NOMO-1 treated with dmso at 0.1 percent for 144 hours (cell line): ENCODE results near the gene MYLK3.
"Not testable (repeated sequence)": the region's sequence is repeated elsewhere in the genome, so short reads cannot be mapped to it uniquely, and the experiment has no call there.

Source experiments
- DNase-seq: peaks from one replicate; lab custom pipeline; 2025; ENCODE audit not compliant: unreplicated experiment; lab: John Stamatoyannopoulos, UW

The MYLK3 gene

DNA sequence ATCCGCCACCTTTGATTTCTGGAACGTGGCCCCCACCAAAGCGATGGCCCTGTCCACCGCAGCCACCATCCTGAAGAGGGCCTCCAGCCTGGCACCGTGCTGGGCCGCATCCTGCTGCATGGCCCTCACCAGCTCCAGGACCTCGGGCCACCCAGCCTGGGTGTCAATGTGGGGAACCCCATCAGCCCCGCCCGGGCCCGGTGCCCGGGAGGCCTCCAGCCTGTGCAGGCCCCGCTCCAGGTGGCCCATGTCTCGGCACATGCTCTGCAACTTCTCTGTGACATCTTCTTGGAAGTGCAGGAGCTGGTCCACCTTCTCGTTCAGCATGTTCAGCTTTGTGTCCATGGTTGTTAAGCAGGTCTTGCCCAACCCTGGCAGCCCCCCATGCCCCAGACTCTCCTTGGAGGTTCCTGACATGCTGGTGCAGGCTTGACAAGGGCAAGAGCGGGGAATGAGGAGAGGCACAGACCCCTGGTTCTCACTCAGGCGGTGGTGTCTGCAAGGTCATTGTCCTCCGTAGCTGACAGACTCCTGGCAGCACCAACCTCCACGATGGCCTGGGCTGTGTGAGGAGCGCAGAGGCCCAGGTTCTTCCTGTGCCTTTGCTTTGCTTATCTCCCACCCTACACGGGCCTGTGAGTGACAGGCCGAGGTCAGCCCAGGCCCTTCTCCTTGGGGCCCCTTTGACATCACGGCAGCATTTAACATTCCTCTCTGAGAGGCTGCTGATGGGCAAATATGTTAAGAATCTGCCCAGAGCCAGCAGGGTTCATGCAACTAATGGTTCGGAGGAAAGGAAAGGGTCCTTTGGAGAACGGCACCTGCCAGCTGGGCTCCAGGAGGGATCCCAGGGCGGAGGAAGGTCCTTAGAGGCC lies at the start of gene MYLK3:
Gene MYLK3 (minus strand): TSS at position 568 of the 875 bp plus-strand sequence. CDS start 151 bp downstream, at position 417.
- no peak for DNase-seq

- no peak for DNase-seq
Measured at GRCh38 chr16:46797501-46797900, 49.4 kb upstream of the MYLK3 start.

DNA sequence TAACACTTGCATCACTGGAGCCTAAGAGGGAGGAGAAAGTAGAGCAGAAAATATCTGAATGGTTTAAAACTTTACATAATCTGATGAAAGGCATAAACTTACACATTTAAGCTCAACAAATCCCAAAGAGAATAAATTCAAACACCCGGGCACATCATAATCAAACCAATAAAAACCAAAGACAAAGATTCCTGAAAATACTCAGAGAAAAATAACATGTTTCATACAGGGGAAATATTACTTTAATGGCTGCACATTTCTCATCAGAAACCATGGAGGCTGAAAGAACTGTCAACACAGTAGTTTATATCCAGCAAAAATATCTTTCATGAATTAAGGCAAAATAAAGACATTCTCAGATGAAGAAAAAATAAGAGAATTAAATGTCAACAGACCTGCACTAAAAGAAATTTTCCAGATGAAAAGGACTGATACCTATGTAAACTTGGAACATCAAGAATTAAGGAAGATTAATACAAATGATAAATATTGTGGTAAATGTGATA lies 48.7 kb upstream of the MYLK3 start:
- DNase-seq: no peak

- DNase-seq: no peak
Measured at GRCh38 chr16:46793841-46794240, 45.7 kb upstream of the MYLK3 start.

DNA sequence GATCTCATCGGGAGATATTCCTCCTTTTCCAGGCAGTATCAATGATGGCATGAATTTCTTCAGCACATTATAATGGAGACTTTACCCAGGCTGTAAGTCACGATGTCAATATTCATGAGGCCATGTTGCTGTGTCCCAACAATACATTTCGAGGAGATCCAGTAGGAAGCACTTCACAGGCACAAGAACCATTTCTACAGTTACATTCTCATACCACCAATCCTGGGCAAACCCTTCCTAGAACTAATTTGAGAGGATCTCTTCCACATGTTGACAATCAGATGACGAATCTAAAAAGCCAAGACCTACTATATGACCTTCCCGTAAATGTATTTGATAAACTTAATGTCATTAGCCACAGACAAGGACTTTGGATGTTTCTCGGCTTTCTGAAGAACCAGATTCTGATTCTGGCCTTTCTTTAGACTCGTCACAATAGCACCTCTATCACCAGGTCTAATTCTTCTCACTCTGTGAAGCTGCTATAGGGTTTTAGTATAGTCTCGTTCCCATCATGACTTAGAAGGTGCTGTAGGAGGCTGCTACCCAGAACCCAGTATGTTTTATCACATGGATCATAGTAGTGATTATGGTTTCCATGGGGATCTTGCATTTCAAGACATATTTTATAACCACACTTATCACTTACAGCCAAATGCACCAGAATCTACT lies 42.6 kb upstream of the MYLK3 start:
- DNase-seq: no peak

DNA sequence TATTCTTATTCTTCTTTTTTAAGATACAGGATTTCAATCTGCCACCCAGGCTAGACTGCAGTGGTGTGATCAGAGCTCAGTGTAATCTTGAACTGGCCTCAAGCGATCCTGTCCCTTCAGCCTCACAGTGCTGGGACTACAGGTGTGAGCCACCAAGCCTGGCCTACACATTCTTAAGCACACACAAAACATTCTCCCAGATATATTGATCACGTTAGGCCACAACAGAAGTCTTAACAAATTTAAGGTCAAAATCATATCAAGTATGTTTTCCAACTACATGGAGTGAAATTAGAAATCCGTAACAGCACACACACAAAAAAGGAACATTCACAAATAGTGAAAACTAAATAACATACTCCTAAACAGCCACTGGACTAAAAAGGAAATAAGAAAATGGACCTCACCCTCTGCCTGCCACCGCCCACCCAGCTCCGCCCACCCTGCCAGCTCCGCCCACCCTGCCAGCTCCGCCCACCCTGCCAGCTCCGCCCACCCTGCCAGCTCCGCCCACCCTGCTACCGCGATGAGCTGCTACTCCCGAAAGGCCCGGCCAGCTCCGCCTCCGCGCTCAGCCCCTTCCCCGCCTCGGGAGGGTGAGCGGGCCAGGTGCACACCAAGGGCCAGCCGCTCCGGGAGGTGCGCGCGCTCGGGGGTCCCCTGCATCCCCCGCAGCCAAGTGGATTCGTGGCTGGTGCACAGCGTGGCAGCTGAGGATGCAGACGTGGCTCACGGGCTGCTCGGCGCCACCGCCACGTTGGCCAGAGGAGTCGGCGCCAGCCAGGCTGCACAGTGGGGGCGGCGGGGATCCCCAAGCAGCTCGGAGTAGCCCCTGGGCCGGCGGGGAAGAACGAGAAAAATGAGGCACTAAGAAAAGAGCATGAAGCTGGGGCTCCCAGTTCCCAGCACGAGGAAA lies 41.6 kb upstream of the MYLK3 start:
- DNase-seq: peak; percentile 55

DNA sequence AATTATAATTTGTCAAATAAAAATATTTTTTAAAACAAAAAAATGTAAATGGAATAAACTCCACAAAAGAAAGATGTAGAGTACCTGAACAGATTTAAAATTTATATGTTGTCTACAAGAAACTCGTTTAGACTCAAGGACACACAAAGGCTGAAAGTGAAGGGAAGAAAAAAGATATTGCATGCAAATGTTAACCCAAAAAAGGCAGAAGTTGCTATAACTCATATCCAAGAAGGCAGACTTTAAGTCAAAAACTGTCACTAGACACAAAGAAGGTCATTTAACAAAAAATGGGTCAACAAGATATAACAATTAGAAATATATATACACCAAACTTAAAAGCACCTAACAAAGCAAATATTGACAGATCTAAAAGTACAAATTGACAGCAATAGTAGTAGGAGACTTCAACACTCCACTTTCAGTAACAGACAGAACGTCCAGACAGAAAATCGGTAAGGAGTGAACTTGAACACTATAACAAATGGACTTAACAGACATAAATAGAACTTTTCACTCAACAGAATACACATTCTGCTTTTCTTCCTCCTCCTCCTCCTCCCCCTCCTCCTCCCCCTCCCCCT lies 40.8 kb upstream of the MYLK3 start:
- no peak for DNase-seq

GRCh38 chr16:46787909-46788308 lies 39.8 kb upstream of the MYLK3 start:
- DNase-seq: peak; percentile 50

- DNase-seq: no peak
Measured at GRCh38 chr16:46785076-46785845, 37.1 kb upstream of the MYLK3 start.

- DNase-seq: not testable (repeated sequence)
Measured at GRCh38 chr16:46784569-46784968, 36.4 kb upstream of the MYLK3 start.

DNA sequence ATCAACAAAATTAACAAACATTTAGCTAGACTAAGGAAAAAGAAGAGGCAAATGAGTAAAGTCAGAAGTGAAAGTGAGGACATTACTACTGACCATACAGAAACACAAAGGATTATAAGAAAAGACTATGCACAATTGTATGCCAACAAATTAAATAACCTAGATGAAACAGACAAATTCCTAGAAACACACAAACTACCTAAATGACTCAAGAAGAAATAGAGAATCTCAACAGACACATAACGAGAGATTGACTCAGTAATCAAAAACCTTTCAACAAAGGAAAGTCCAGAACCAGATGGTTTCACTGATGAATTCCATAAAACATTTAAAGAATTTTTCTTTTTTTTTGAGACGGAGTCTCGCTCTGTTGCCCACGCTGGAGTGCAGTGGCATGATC lies 35.7 kb upstream of the MYLK3 start:
- DNase-seq: no peak

GRCh38 chr16:46782320-46782719 lies 34.2 kb upstream of the MYLK3 start:
- no peak for DNase-seq

- DNase-seq: no peak
Measured at GRCh38 chr16:46777804-46778203, 29.7 kb upstream of the MYLK3 start.

DNA sequence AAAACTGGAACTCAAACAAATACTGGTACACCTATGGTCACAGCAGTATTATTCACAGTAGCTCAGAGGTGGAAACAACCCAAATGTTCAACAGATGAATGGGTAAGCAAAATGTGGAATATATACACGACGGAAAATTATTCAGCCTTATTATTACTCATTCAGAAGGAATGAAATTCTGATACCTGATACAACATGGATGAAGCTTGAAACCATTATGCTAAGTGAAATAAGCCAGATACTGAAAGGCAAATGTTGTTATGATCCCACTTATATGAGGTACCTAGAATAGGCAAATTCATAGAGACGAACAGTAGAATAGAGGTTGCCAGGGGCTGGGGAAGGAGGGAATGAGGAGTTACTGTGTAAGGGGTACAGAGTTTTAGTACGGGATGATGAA lies 27.1 kb upstream of the MYLK3 start:
- no peak for DNase-seq

DNA sequence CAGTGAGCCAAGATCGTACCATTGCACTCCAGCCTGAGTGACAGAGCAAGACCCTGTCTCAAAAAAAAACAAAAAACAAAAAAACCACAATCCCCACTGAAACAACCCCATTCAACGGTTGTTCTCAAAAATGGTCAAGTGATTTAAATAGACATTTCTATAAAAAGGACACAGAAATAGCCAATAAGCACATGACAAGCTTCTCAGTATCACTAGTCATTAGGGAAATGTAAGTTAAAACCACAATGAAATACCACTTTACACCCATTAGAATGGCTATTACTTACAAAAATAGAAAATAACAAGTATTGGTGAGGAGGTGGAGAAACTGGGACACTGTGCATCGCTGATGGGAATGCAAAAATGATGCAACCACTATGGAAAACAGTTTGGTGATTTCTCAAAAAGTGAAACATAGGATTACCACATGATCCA lies 26.6 kb upstream of the MYLK3 start:
- no peak for DNase-seq

DNA sequence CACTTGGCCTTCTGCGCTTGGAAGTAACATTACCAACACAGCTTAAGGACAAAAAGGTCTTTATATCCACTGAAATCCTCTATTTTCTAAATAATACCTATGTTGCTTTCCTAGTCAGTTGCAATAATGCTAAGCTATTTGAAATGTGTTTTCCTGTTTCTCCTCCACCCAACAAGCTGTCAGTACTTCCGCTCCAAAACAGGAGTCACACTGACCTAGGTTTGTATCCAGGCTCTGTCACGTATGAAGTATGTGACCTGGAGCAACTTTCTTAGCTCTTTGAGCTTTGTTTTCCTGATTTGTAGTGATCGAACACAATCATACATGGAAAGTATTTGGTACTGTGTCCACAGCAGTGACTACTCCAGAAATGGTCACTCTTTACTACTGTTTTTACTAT lies 24.3 kb upstream of the MYLK3 start:
- no peak for DNase-seq

DNA sequence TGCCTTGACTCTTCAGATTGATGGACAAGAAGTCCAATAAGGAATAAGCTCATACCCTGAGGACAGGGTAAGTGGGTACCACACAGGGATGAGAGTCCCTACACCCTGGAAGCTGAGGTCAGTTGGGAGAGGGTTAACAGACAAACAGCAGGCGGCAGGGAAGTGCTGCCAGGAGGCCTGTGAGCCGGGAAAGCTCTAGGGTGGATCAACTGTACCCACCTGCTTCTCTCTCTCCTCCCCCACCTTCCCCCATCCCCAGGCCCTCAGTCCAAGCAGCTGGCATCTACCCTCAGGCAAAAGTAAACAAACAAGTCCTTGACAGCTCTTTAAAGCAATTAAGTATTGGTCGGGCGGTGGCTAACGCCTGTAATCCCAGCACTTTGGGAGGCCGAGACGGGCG lies 20.7 kb upstream of the MYLK3 start:
- DNase-seq: no peak

DNA sequence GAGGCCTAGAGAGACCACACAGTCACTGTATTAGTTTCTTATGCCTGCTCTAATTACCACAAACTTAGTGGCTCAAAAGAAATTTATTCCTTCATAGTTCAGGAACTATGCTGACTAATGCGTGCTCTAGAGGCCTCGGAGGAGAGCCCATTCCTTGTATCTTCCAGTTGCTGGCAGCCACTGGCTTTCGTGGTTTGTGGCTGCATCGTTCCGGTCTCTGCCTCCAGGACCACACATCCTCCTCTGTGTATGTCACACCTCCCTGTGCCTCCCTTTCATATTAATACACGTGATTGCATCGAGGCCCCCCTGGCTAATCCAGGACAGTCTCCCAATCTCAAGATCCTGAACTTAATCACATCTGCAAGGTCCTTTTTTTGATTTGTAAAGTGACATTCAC lies 16.9 kb upstream of the MYLK3 start:
- no peak for DNase-seq

GRCh38 chr16:46763147-46763546 lies 15.0 kb upstream of the MYLK3 start:
- no peak for DNase-seq

GRCh38 chr16:46762583-46762982 lies 14.4 kb upstream of the MYLK3 start:
- no peak for DNase-seq
